Neuronal stem cell (in vitro differentiated cells): ENCODE measurements around the gene PLSCR5.

Source experiments
- DNase-seq: peaks from one replicate; pipeline ENCODE4 v3.0.0-alpha.2; 2013; ENCODE audit warnings: low spot score
- H2AFZ ChIP-seq: one replicate; pipeline ENCODE4 v1.6.1; 2013; ENCODE audit warnings: mild to moderate bottlenecking, low read length, inconsistent platforms
- H2AK5ac ChIP-seq: 2 replicates; pipeline ENCODE4 v1.6.1; 2013; ENCODE audit warnings: low read depth, mild to moderate bottlenecking, inconsistent platforms, low read length, moderate library complexity, mixed read lengths
- H2BK120ac ChIP-seq: 2 replicates; pipeline ENCODE4 v1.6.1; 2013; ENCODE audit warnings: low read depth, mild to moderate bottlenecking, inconsistent platforms, low read length, moderate library complexity, mixed read lengths
- H2BK12ac ChIP-seq: one replicate; pipeline ENCODE4 v1.6.1; 2013; ENCODE audit warnings: low read length, inconsistent platforms
- H2BK15ac ChIP-seq: 2 replicates; pipeline ENCODE4 v1.6.1; 2013; ENCODE audit warnings: mild to moderate bottlenecking, low read length, inconsistent platforms, mixed read lengths
- H2BK5ac ChIP-seq: one replicate; pipeline ENCODE4 v1.6.1; 2013; ENCODE audit warnings: inconsistent platforms, mild to moderate bottlenecking, low read length, moderate library complexity
- H3K14ac ChIP-seq: one replicate; pipeline ENCODE4 v1.6.1; 2013; ENCODE audit warnings: low read length, inconsistent platforms
- H3K18ac ChIP-seq: 2 replicates; pipeline ENCODE4 v1.6.1; 2013; ENCODE audit warnings: low read length, inconsistent platforms
- H3K23ac ChIP-seq: 2 replicates; pipeline ENCODE4 v1.6.1; 2013; ENCODE audit warnings: low read depth, mild to moderate bottlenecking, mixed read lengths, low read length, inconsistent platforms; ENCODE audit not compliant: poor library complexity
- H3K27ac ChIP-seq: replicated peaks from 3 replicates; pipeline ENCODE4 v1.5.1; 2013; ENCODE audit warnings: low read length, inconsistent platforms
- H3K27me3 ChIP-seq, 3 experiments: 2 replicates each; pipeline ENCODE4 v1.6.1; 2013; ENCODE audit warnings: low read length in 3 of 3, mild to moderate bottlenecking in 2 of 3, inconsistent platforms in 1 of 3, low read depth in 1 of 3, mixed read lengths in 1 of 3, moderate library complexity in 1 of 3; ENCODE audit not compliant: control insufficient read depth in 3 of 3, insufficient read depth in 3 of 3
- H3K36me3 ChIP-seq, 2 donors: replicated peaks in 1 of 2; 2 replicates each; pipeline ENCODE4 v1.6.1; 2013; ENCODE audit warnings: low read length in 2 of 2; ENCODE audit not compliant: control insufficient read depth in 2 of 2, insufficient read depth in 2 of 2
- H3K4ac ChIP-seq: 2 replicates; pipeline ENCODE4 v1.6.1; 2013; ENCODE audit warnings: inconsistent platforms, mild to moderate bottlenecking, low read length, moderate library complexity
- H3K4me1 ChIP-seq, 2 donors: 1 replicate in 1 of 2; 2 replicates in 1 of 2; pipeline ENCODE4 v1.6.1; 2013; ENCODE audit warnings: low read length in 2 of 2, low read depth in 1 of 2; ENCODE audit not compliant: control insufficient read depth in 2 of 2, insufficient read depth in 1 of 2
- H3K4me2 ChIP-seq: one replicate; pipeline ENCODE4 v1.6.1; 2013; ENCODE audit warnings: mild to moderate bottlenecking, low read length, inconsistent platforms; ENCODE audit not compliant: insufficient read depth, poor library complexity, severe bottlenecking
- H3K4me3 ChIP-seq, 2 donors: 2 replicates each; pipeline ENCODE4 v1.5.1; 2013; ENCODE audit warnings: low read length in 2 of 2, mild to moderate bottlenecking in 2 of 2, inconsistent platforms in 1 of 2, moderate library complexity in 1 of 2
- H3K79me1 ChIP-seq: one replicate; pipeline ENCODE4 v1.6.1; 2013; ENCODE audit warnings: low read depth, mild to moderate bottlenecking, inconsistent platforms, low read length, moderate library complexity
- H3K9ac ChIP-seq: one replicate; pipeline ENCODE4 v1.6.1; 2013; ENCODE audit warnings: mild to moderate bottlenecking, low read depth, low read length, inconsistent platforms; ENCODE audit not compliant: poor library complexity
- H3K9me3 ChIP-seq, 2 donors: replicated peaks in 1 of 2; 2 replicates each; pipeline versions ENCODE3 to v1.6.1; 2013; ENCODE audit warnings: low read length in 2 of 2, mild to moderate bottlenecking in 2 of 2, inconsistent platforms in 1 of 2, low read depth in 1 of 2, mixed read lengths in 1 of 2, moderate library complexity in 1 of 2; ENCODE audit not compliant: control insufficient read depth in 2 of 2, insufficient read depth in 1 of 2
- H4K8ac ChIP-seq: one replicate; pipeline ENCODE4 v1.6.1; 2013; ENCODE audit warnings: low read depth, mild to moderate bottlenecking, inconsistent platforms, low read length, moderate library complexity
- H4K91ac ChIP-seq: one replicate; pipeline ENCODE4 v1.6.1; 2013; ENCODE audit warnings: low read length, low read depth, mild to moderate bottlenecking, inconsistent platforms; ENCODE audit not compliant: poor library complexity
- WGBS, 2 donors: extraction: QIAGEN DNeasy Blood & Tissue Kit; methylation state at CpG; one replicate each; pipeline ENCODE4 v1.1.7; 2013; ENCODE audit warnings: missing lambda C conversion rate in 2 of 2, mixed read lengths in 1 of 2; ENCODE audit not compliant: insufficient read length in 2 of 2, insufficient replicate concordance in 1 of 2; ENCODE audit errors: extremely low coverage in 2 of 2; 5-methylcytosine and 5-hydroxymethylcytosine counted together

The PLSCR5 gene

DNA sequence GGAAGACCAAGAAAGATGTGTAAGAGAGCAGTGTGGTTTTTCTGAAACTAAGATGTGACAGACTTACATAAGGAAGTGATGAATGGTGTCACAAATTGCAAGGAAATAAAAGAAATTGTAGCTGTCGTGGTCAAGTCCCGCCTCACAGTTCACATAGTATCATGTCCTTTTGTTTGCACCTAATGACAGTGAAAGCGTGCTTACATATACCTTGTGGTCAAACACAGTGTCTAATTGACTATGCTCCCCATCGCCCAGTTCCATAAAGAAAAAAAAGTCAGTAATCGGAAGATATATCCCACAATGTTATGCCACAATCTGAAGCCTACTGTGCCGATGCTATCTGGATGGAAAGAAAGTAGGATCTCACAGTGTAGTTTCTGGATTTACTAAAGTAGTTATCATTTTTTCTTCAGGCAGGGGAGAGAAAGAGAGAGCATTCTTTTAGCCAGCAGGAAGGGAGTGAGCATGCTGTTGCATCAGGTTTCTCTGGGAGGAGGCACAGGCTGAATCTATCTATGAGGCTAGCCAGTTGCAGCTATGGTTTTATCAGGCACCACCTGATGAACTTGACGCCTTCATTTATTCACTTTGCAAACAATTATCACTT, 50.9 kb downstream of the PLSCR5 start:
- Histone ChIP-seq H3K4me1 (no peaks in the 10 kb centered on the region), H3K4ac (no peak overlapping the region), H2BK120ac (no peak overlapping the region), H4K8ac (no peak overlapping the region), H3K4me3 (no peak overlapping the region), H3K9me3 (no peaks in the 10 kb centered on the region), H3K14ac (no peak overlapping the region), H3K18ac (no peak overlapping the region), H3K9ac (no peak overlapping the region), H4K91ac (no peak overlapping the region), H2BK15ac (no peak overlapping the region), H3K4me2 (no peak overlapping the region), H3K27ac (no peak overlapping the region), H2AK5ac (no peak overlapping the region), H3K79me1 (no peaks in the 10 kb centered on the region), H3K36me3 (no peaks in the 10 kb centered on the region), H2BK5ac (no peak overlapping the region), H3K27me3 (no peaks in the 10 kb centered on the region), H2AFZ (no peak overlapping the region), H2BK12ac (no peak overlapping the region), H3K23ac (no peak overlapping the region)
- WGBS, 2 donors: no CpG with 5 or more reads among the region's 7 CpGs
- no peak for DNase-seq

DNA sequence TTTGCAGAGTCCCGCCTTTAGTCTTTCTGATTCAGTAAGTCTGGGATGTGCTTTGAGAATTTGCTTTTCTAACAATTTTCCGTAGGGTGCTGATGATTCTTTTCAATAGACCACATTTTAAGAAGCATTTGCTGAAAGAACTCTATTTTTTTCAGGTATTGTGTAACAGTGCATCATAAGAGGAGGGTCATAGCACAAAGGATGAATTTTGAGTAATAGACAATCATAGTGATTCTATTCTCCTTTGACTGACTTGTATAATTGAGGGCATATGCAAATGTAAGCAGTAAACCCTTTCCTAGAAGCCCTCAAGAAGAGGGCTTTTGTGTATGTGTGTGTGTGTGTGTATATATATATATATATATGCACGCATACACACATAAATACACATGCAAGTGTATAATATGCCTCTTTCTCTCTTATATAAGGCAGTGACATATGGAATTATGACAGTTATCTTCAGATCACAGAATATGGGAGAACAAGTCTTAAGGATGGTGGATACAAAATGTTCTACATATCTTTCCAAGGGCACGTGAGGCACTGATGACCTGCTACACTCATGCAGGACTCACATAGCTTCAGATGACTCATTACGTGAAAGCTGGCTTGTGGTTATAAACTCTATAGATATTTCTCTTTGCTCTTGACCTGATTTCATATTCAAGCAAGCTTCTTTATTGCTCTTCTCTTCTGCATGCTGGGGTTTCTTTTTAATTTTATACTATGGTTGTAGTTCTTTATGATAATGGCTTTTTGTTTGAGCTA, 54.2 kb downstream of the PLSCR5 start:
- Histone ChIP-seq H3K4me2 (no peak overlapping the region), H3K4me3 (no peak overlapping the region), H2BK15ac (no peak overlapping the region), H3K18ac (no peak overlapping the region), H3K4ac (no peak overlapping the region), H2AK5ac (no peak overlapping the region), H2BK5ac (no peak overlapping the region), H3K27me3 (no peaks in the 10 kb centered on the region), H2AFZ (no peak overlapping the region), H4K8ac (no peak overlapping the region), H3K79me1 (no peaks in the 10 kb centered on the region), H4K91ac (no peak overlapping the region), H3K9me3 (no peaks in the 10 kb centered on the region), H3K9ac (no peak overlapping the region), H3K23ac (no peak overlapping the region), H3K27ac (no peak overlapping the region), H3K4me1 (no peaks in the 10 kb centered on the region), H2BK12ac (no peak overlapping the region), H2BK120ac (no peak overlapping the region), H3K36me3 (no peaks in the 10 kb centered on the region), H3K14ac (no peak overlapping the region)
- no CpG with 5 or more reads among the region's 5 CpGs for WGBS, 2 donors
- DNase-seq: no peak

DNA sequence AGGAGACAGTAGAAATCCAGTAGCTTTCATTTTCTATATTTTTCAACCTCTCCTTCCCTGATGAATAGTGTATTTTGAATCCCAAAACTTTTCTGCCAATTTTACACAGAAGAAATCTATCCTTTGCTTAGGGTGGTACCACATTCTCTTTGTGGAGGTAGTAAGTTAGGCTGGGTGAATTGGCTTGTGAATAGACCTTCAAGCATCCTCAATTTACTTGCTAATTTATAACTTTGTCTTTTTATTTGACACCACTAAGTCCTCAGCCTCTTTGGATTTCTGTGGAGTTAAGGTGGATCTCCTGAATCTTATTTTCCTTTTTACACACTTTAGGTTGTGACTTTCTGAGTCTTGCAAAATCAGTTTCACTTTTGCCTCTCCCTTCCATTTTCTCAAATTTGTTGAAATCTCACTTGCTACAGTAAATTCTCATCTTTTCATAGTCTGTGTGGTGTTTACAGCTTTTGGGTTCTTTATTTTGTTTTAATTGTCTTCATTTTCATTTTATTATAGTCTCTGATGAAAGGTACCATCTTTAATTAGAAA, 55.0 kb downstream of the PLSCR5 start:
- Histone ChIP-seq H3K27ac (no peak overlapping the region), H4K91ac (no peak overlapping the region), H2AFZ (no peak overlapping the region), H2BK12ac (no peak overlapping the region), H3K4me1 (no peaks in the 10 kb centered on the region), H3K9ac (no peak overlapping the region), H3K4ac (no peak overlapping the region), H3K9me3 (no peaks in the 10 kb centered on the region), H4K8ac (no peak overlapping the region), H3K14ac (no peak overlapping the region), H3K27me3 (no peaks in the 10 kb centered on the region), H3K18ac (no peak overlapping the region), H3K4me2 (no peak overlapping the region), H3K79me1 (no peaks in the 10 kb centered on the region), H2BK120ac (no peak overlapping the region), H2AK5ac (no peak overlapping the region), H3K4me3 (no peak overlapping the region), H3K36me3 (no peaks in the 10 kb centered on the region), H2BK5ac (no peak overlapping the region), H2BK15ac (no peak overlapping the region), H3K23ac (no peak overlapping the region)
- DNase-seq: no peak

DNA sequence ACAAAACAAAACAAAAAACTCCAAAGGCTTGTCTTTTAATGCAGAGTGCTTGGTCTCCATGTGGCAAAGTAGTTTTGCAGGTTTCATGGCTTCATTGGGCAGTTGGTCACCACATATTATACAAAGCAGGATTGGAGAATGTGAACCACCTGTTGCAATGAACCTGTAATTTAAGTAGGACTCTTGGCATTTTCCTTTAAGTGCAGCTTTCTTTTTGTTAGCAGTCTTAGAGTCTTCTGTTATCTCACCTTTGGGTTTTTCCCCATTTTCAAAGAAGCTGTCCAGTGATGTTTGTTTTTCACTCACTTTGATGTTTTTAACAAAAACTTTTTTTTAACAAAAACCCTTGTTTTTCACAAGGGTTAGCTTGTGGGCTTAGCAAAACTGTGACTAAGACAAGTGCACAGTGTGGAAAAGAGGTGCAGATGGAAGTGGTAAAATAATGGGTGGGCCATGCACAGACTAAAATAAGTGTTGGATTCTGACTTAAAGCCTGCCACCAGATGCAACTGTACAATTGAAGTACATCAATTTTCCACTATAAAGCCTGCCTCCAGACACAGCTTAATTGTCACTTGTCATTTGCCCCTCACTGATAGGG, 57.8 kb downstream of the PLSCR5 start:
- H2BK120ac ChIP-seq: no peak overlapping the region
- no peaks in the 10 kb centered on the region for H3K9me3 ChIP-seq
- no peak overlapping the region for H3K23ac ChIP-seq
- H3K79me1 ChIP-seq: no peaks in the 10 kb centered on the region
- H2BK15ac ChIP-seq: no peak overlapping the region
- no peak overlapping the region for H3K27ac ChIP-seq
- H3K4me2 ChIP-seq: no peak overlapping the region
- H2BK12ac ChIP-seq: no peak overlapping the region
- H3K4me1 ChIP-seq: peaks cover 0 to 4% of the 10 kb centered on the region in 2 donors
- no peak overlapping the region for H2BK5ac ChIP-seq
- no peak for DNase-seq
- H3K27me3 ChIP-seq: no peaks in the 10 kb centered on the region
- no peak overlapping the region for H4K91ac ChIP-seq
- H2AFZ ChIP-seq: no peak overlapping the region
- no peak overlapping the region for H3K14ac ChIP-seq
- no peak overlapping the region for H3K4ac ChIP-seq
- H3K36me3 ChIP-seq: no peaks in the 10 kb centered on the region
- H3K4me3 ChIP-seq: no peak overlapping the region
- no peak overlapping the region for H3K18ac ChIP-seq
- no peak overlapping the region for H3K9ac ChIP-seq
- no peak overlapping the region for H2AK5ac ChIP-seq
- H4K8ac ChIP-seq: no peak overlapping the region
